Loucy (cell line): ENCODE results near the gene NLRC5.

Source experiments
- H2AFZ ChIP-seq: fragments of 200-600 bp; sonication (generic); 2 replicates; pipeline ENCODE4 v1.6.0; 2016; ENCODE audit warnings: antibody characterized with exemption, mild to moderate bottlenecking, low read length, moderate library complexity
- H3F3A ChIP-seq: fragments of 200-600 bp; 2 replicates; pipeline ENCODE4 v1.6.0; 2016; ENCODE audit warnings: antibody characterized with exemption, low read depth, mild to moderate bottlenecking
- H3K27me3 ChIP-seq: fragments of 200-600 bp; sonication (generic); 2 replicates; pipeline ENCODE4 v1.6.1; 2014; ENCODE audit warnings: low read length, mild to moderate bottlenecking; ENCODE audit not compliant: insufficient read depth, poor library complexity, severe bottlenecking
- H3K36me3 ChIP-seq: fragments of 200-600 bp; sonication (generic); 2 replicates; pipeline ENCODE4 v1.6.1; 2016; ENCODE audit warnings: low read length; ENCODE audit not compliant: insufficient read depth
- H3K4me1 ChIP-seq: fragments of 200-600 bp; sonication (generic); 2 replicates; pipeline ENCODE4 v1.5.1; 2014; ENCODE audit warnings: low read length, mild to moderate bottlenecking; ENCODE audit not compliant: insufficient read depth, poor library complexity, severe bottlenecking
- H3K4me2 ChIP-seq: fragments of 200-600 bp; sonication (generic); 2 replicates; pipeline ENCODE4 v1.6.0; 2014; ENCODE audit warnings: antibody characterized with exemption, low read length, low read depth, mild to moderate bottlenecking; ENCODE audit not compliant: poor library complexity, severe bottlenecking
- H3K4me3 ChIP-seq: fragments of 200-600 bp; sonication (generic); 2 replicates; pipeline ENCODE4 v1.5.1; 2014; ENCODE audit warnings: low read length, mild to moderate bottlenecking, mixed read lengths; ENCODE audit not compliant: poor library complexity, severe bottlenecking
- H3K79me2 ChIP-seq: fragments of 200-600 bp; sonication (generic); 2 replicates; pipeline ENCODE4 v1.6.1; 2014; ENCODE audit warnings: low read length; ENCODE audit not compliant: insufficient read depth
- H3K9ac ChIP-seq: fragments of 200-600 bp; sonication (generic); 2 replicates; pipeline ENCODE4 v1.6.0; 2014; ENCODE audit warnings: mild to moderate bottlenecking, low read depth, low read length, moderate library complexity; ENCODE audit not compliant: poor library complexity, severe bottlenecking
- H3K9me2 ChIP-seq: fragments of 200-600 bp; sonication (generic); replicated peaks from 2 replicates; pipeline ENCODE4 v1.6.1; 2016; ENCODE audit warnings: low read depth, low read length, mixed read lengths
- H3K9me3 ChIP-seq: fragments of 200-600 bp; sonication (generic); 2 replicates; pipeline ENCODE4 v1.6.1; 2014; ENCODE audit warnings: mild to moderate bottlenecking, antibody characterized with exemption, low read length, low read depth; ENCODE audit not compliant: insufficient read depth
- H4K20me1 ChIP-seq: fragments of 200-600 bp; sonication (generic); 2 replicates; pipeline ENCODE4 v1.6.0; 2014; ENCODE audit warnings: antibody characterized with exemption, low read length, mild to moderate bottlenecking; ENCODE audit not compliant: insufficient read depth, poor library complexity, severe bottlenecking
- CTCF ChIP-seq: fragments of 200-600 bp; sonication (generic); conservative IDR thresholded peaks from 2 replicates; pipeline ENCODE4 v1.5.1; 2014; ENCODE audit warnings: mild to moderate bottlenecking, antibody characterized with exemption, low read length
- EZH2phosphoT487 ChIP-seq: fragments of 200-600 bp; IDR thresholded peaks from 2 replicates; pipeline ENCODE4 v1.6.1; 2018; ENCODE audit warnings: antibody characterized with exemption, mild to moderate bottlenecking, moderate library complexity, borderline replicate concordance

NLRC5 gene

GRCh38 chr16:57036315-57036714 is 47.0 kb downstream of the NLRC5 start:
- Histone ChIP-seq H3K9me3 (no peaks in the 10 kb centered on the region), H3K36me3 (no peaks in the 10 kb centered on the region)
- TF ChIP-seq CTCF, result no peak
- TF ChIP-seq EZH2phosphoT487, result no peak

GRCh38 chr16:57036945-57037344 is 47.6 kb downstream of the NLRC5 start:
- peak overlapping the region; percentile 97 for H3K9ac ChIP-seq
- H2AFZ ChIP-seq, result no peak overlapping the region
- H3F3A ChIP-seq, result peaks cover 20% of the 10 kb centered on the region
- H3K4me1 ChIP-seq, result peaks cover 62% of the 10 kb centered on the region
- no peaks in the 10 kb centered on the region for H4K20me1 ChIP-seq
- no peak for TF ChIP-seq EZH2phosphoT487
- no peak for TF ChIP-seq CTCF
- H3K9me2 ChIP-seq, result no peaks in the 10 kb centered on the region
- no peaks in the 10 kb centered on the region for H3K27me3 ChIP-seq
- H3K79me2 ChIP-seq, result peaks cover 15% of the 10 kb centered on the region
- no peak overlapping the region for H3K4me3 ChIP-seq
- H3K4me2 ChIP-seq, result no peak overlapping the region
- H3K9me3 ChIP-seq, result no peaks in the 10 kb centered on the region
- H3K36me3 ChIP-seq, result no peaks in the 10 kb centered on the region

More at GRCh38 chr16:57036315-57036714, 47.0 kb downstream of the NLRC5 start:
- Histone ChIP-seq H3K4me2 (no peak overlapping the region), H3K4me1 (peaks cover 56% of the 10 kb centered on the region), H4K20me1 (no peaks in the 10 kb centered on the region), H2AFZ (no peak overlapping the region), H3F3A (peaks cover 20% of the 10 kb centered on the region), H3K9ac (peak overlapping the region; percentile 97), H3K27me3 (no peaks in the 10 kb centered on the region), H3K79me2 (peaks cover 10% of the 10 kb centered on the region), H3K9me2 (no peaks in the 10 kb centered on the region), H3K4me3 (no peak overlapping the region)

- no peak overlapping the region for H3K4me3 ChIP-seq
- H2AFZ ChIP-seq, result no peak overlapping the region
- H3K79me2 ChIP-seq, result peaks cover 27% of the 10 kb centered on the region
- H3K36me3 ChIP-seq, result no peaks in the 10 kb centered on the region; the same call in 1 of the 2 replicates
- H3K9me3 ChIP-seq, result no peaks in the 10 kb centered on the region
- no peak for TF ChIP-seq CTCF
- no peak for TF ChIP-seq EZH2phosphoT487
- H3K4me1 ChIP-seq, result peaks cover 72% of the 10 kb centered on the region
- no peaks in the 10 kb centered on the region for H3K9me2 ChIP-seq
- peak overlapping the region; percentile 96 for H3K4me2 ChIP-seq
- H4K20me1 ChIP-seq, result peaks cover 4% of the 10 kb centered on the region
- H3K27me3 ChIP-seq, result no peaks in the 10 kb centered on the region
- H3K9ac ChIP-seq, result peak overlapping the region; percentile 97
- H3F3A ChIP-seq, result peaks cover 20% of the 10 kb centered on the region
Measured at GRCh38 chr16:57038166-57038565, 48.8 kb downstream of the NLRC5 start.
